SK-N-SH (cell line): ENCODE data around the gene BTD. TPM values are rescaled to one million over a fixed set of nuclear protein-coding genes. Genes with fewer than 3 reads are reported as not detected.

Source experiments
- CTCF ChIA-PET: fragments of 300-600, 350-600 bp; formaldehyde crosslinking; extraction: SDS; loops from one replicate; lab custom pipeline; 2021; lab: Yijun Ruan, JAX
- POLR2A ChIA-PET: fragments of 350-600 bp; sonication (Branson Sonifier 250); formaldehyde crosslinking; extraction: SDS; loops from one replicate; lab custom pipeline; 2020; ENCODE audit warnings: antibody characterized with exemption, inconsistent platforms; lab: Yijun Ruan, JAX
- DNase-seq: peaks from one replicate; pipeline ENCODE4 v3.0.0; 2012
- H2AFZ ChIP-seq: fragments of 200-600 bp; sonication (generic); 2 replicates; pipeline ENCODE4 v1.8.1; 2016; ENCODE audit warnings: antibody characterized with exemption, mild to moderate bottlenecking, low read depth
- H3F3A ChIP-seq: fragments of 200-600 bp; sonication (generic); replicated peaks from 2 replicates; pipeline ENCODE3; 2016; ENCODE audit warnings: antibody characterized with exemption, mild to moderate bottlenecking; ENCODE audit not compliant: insufficient read depth
- H3K27ac ChIP-seq, 2 experiments: fragments of 200-500 bp in 1 of 2; fragments of 200-600 bp in 1 of 2; sonication (Bioruptor generic) in 1 of 2; sonication (generic), shearing (Covaris generic) in 1 of 2; 2 replicates each; pipeline versions ENCODE4 v1.5.1 to v1.6.1; 2014 to 2016; ENCODE audit warnings: low read depth in 2 of 2, inconsistent platforms in 1 of 2, low read length in 1 of 2, mild to moderate bottlenecking in 1 of 2, mixed read lengths in 1 of 2
- H3K27me3 ChIP-seq: fragments of 200-600 bp; sonication (generic), shearing (Covaris generic); 2 replicates; pipeline ENCODE4 v1.6.1; 2016; ENCODE audit warnings: mixed run types; ENCODE audit not compliant: insufficient read depth
- H3K36me3 ChIP-seq, 2 experiments: fragments of 200-500 bp in 1 of 2; fragments of 200-600 bp in 1 of 2; sonication (Bioruptor generic) in 1 of 2; sonication (generic) in 1 of 2; replicated peaks in 1 of 2; 2 replicates each; pipeline versions ENCODE3 to v1.5.1; 2014 to 2016; ENCODE audit warnings: low read length in 1 of 2, mild to moderate bottlenecking in 1 of 2; ENCODE audit not compliant: insufficient read depth in 2 of 2, control insufficient read depth in 1 of 2
- H3K4me1 ChIP-seq, 2 experiments: fragments of 200-500 bp in 1 of 2; fragments of 200-600 bp in 1 of 2; sonication (Bioruptor generic) in 1 of 2; sonication (generic), shearing (Covaris generic) in 1 of 2; 2 replicates each; pipeline versions ENCODE4 v1.5.1 to v1.6.1; 2014 to 2016; ENCODE audit warnings: low read depth in 1 of 2, low read length in 1 of 2, mixed run types in 1 of 2; ENCODE audit not compliant: insufficient read depth in 2 of 2, control insufficient read depth in 1 of 2
- H3K4me2 ChIP-seq: fragments of 200-600 bp; sonication (generic), shearing (Covaris generic); 2 replicates; pipeline ENCODE4 v1.6.1; 2017; ENCODE audit warnings: mixed run types
- H3K4me3 ChIP-seq, 2 experiments: fragments of 200-500 bp in 1 of 2; fragments of 200-600 bp in 1 of 2; sonication (Bioruptor generic) in 1 of 2; sonication (generic), shearing (Covaris generic) in 1 of 2; 2 replicates each; pipeline versions ENCODE4 v1.5.1 to v1.8.1; 2014 to 2016; ENCODE audit warnings: low read depth in 2 of 2, inconsistent platforms in 1 of 2, low read length in 1 of 2, mild to moderate bottlenecking in 1 of 2, mixed read lengths in 1 of 2, moderate library complexity in 1 of 2
- H3K79me2 ChIP-seq: fragments of 200-600 bp; sonication (generic); 2 replicates; pipeline ENCODE4 v1.8.1; 2017; ENCODE audit warnings: mild to moderate bottlenecking; ENCODE audit not compliant: insufficient read depth
- H3K9ac ChIP-seq: fragments of 200-600 bp; sonication (generic); 2 replicates; pipeline ENCODE4 v1.6.1; 2017; ENCODE audit warnings: mixed run types
- H3K9me2 ChIP-seq: fragments of 200-600 bp; sonication (generic); 2 replicates; pipeline ENCODE4 v1.6.1; 2017; ENCODE audit warnings: mixed run types
- H3K9me3 ChIP-seq: fragments of 200-600 bp; sonication (generic); 2 replicates; pipeline ENCODE4 v1.6.1; 2017; ENCODE audit warnings: mixed run types, mild to moderate bottlenecking, moderate library complexity
- H4K20me1 ChIP-seq: fragments of 200-600 bp; sonication (generic); 2 replicates; pipeline ENCODE4 v1.6.1; 2017; ENCODE audit warnings: mild to moderate bottlenecking, mixed run types; ENCODE audit not compliant: insufficient read depth
- EP300 ChIP-seq, 2 experiments: IDR thresholded peaks; 2 replicates each; pipeline versions ENCODE4 v1.4.0 to v1.6.1; 2012; ENCODE audit warnings: borderline replicate concordance in 1 of 2, low read depth in 1 of 2, low read length in 1 of 2
- EZH2phosphoT487 ChIP-seq: fragments of 200-600 bp; sonication (generic); IDR thresholded peaks from 2 replicates; pipeline ENCODE4 v1.6.1; 2017; ENCODE audit warnings: low read depth, mixed run types, mild to moderate bottlenecking, antibody characterized with exemption, moderate library complexity, borderline replicate concordance
- FOSL2 ChIP-seq: IDR thresholded peaks from 2 replicates; pipeline ENCODE4 v1.4.0; 2012; ENCODE audit warnings: low read depth, mild to moderate bottlenecking, moderate library complexity, borderline replicate concordance
- FOXJ3 ChIP-seq: sonication (generic); formaldehyde crosslinking; IDR thresholded peaks from 2 replicates; pipeline ENCODE4 v1.5.1; 2020; ENCODE audit warnings: mild to moderate bottlenecking, missing genetic modification reagents
- GATA2 ChIP-seq: sonication (generic); formaldehyde crosslinking; IDR thresholded peaks from 2 replicates; pipeline ENCODE4 v1.5.0; 2020; ENCODE audit warnings: mild to moderate bottlenecking, missing genetic modification reagents
- MAX ChIP-seq: IDR thresholded peaks from 2 replicates; pipeline ENCODE4 v1.4.0; 2012; ENCODE audit warnings: low read depth
- MXI1 ChIP-seq: IDR thresholded peaks from 2 replicates; pipeline ENCODE4 v1.6.1; 2012; ENCODE audit warnings: mild to moderate bottlenecking, low read depth, low read length, improper control_type of control experiment
- RXRA ChIP-seq: IDR thresholded peaks from 2 replicates; pipeline ENCODE4 v1.4.0; 2012; ENCODE audit warnings: low read depth, mild to moderate bottlenecking, borderline replicate concordance
- SIN3A ChIP-seq: IDR thresholded peaks from 2 replicates; pipeline ENCODE4 v1.6.1; 2012; ENCODE audit warnings: low read depth, mild to moderate bottlenecking, low read length, moderate library complexity, borderline replicate concordance
- SMC3 ChIP-seq: IDR thresholded peaks from 2 replicates; pipeline ENCODE4 v1.6.1; 2012; ENCODE audit warnings: low read depth, low read length, improper control_type of control experiment
- TAF1 ChIP-seq: IDR thresholded peaks from 2 replicates; pipeline ENCODE4 v1.6.1; 2012; ENCODE audit warnings: low read depth, mild to moderate bottlenecking, low read length, moderate library complexity, borderline replicate concordance
- TCF12 ChIP-seq: IDR thresholded peaks from 2 replicates; pipeline ENCODE4 v1.4.0; 2012
- USF1 ChIP-seq: IDR thresholded peaks from 2 replicates; pipeline ENCODE4 v1.4.0; 2012; ENCODE audit warnings: low read depth, borderline replicate concordance
- USF2 ChIP-seq: fragments of 150-350 bp; IDR thresholded peaks from 2 replicates; pipeline ENCODE4 v1.6.1; 2017; ENCODE audit warnings: antibody characterized with exemption, low read length, low read depth, borderline replicate concordance
- ZBTB33 ChIP-seq: IDR thresholded peaks from 2 replicates; pipeline ENCODE4 v1.4.0; 2012; ENCODE audit warnings: low read depth, borderline replicate concordance
- WGBS: methylation state at CpG from one replicate; pipeline ENCODE4 v1.1.6; 2017; ENCODE audit warnings: low lambda C conversion rate; 5-methylcytosine and 5-hydroxymethylcytosine counted together
- polyA plus RNA-seq, 3 experiments: library from polyadenylated mRNA; depleted of rRNA; stranded (reverse); fragments of >200 nt; gene quantifications; 2 replicates each; pipeline ENCODE4 v1.2.3, GENCODE V29; 2012
- TF ChIP-seq, protein P1 (sequence below): IDR thresholded peaks from 2 replicates; pipeline ENCODE4; 2012
- TF ChIP-seq, protein P2 (sequence below): fragments of 150-350 bp; IDR thresholded peaks from 2 replicates; pipeline ENCODE4 v1.6.1; 2016; ENCODE audit warnings: mild to moderate bottlenecking, low read depth, low read length
- TF ChIP-seq, protein P3 (sequence below): fragments of 200-600 bp; sonication (generic); IDR thresholded peaks from 2 replicates; pipeline ENCODE4 v1.6.1; 2017; ENCODE audit warnings: antibody characterized with exemption, mild to moderate bottlenecking, moderate library complexity

BTD gene
- polyA plus RNA-seq, 1 of the 3 experiments (the other 2 are of a cell fraction), result 23.6 TPM

- TF ChIP-seq, protein P1, sequence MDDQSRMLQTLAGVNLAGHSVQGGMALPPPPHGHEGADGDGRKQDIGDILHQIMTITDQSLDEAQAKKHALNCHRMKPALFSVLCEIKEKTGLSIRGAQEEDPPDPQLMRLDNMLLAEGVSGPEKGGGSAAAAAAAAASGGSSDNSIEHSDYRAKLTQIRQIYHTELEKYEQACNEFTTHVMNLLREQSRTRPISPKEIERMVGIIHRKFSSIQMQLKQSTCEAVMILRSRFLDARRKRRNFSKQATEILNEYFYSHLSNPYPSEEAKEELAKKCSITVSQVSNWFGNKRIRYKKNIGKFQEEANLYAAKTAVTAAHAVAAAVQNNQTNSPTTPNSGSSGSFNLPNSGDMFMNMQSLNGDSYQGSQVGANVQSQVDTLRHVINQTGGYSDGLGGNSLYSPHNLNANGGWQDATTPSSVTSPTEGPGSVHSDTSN, result no peak
- TF ChIP-seq, protein P2, sequence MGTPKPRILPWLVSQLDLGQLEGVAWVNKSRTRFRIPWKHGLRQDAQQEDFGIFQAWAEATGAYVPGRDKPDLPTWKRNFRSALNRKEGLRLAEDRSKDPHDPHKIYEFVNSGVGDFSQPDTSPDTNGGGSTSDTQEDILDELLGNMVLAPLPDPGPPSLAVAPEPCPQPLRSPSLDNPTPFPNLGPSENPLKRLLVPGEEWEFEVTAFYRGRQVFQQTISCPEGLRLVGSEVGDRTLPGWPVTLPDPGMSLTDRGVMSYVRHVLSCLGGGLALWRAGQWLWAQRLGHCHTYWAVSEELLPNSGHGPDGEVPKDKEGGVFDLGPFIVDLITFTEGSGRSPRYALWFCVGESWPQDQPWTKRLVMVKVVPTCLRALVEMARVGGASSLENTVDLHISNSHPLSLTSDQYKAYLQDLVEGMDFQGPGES, result no peak
- TF ChIP-seq FOSL2, result no peak
- TF ChIP-seq, all 33 proteins: peak for 0
Observed at GRCh38 chr3:15551902-15552301, 49.6 kb upstream of the BTD start (continued).

GRCh38 chr3:15553749-15554148, 47.8 kb upstream of the BTD start:
- Histone ChIP-seq H3K79me2 (no peaks in the 10 kb centered on the region), H3K27me3 (no peaks in the 10 kb centered on the region), H3K4me1 (no peaks in the 10 kb centered on the region), H3K36me3 (peaks cover 0 to 4% of the 10 kb centered on the region in 2 experiments), H3K4me3 (no peak overlapping the region), H3K27ac (no peak overlapping the region), H3K4me2 (no peak overlapping the region), H4K20me1 (no peaks in the 10 kb centered on the region), H3F3A (peaks cover 14% of the 10 kb centered on the region), H3K9ac (no peak overlapping the region), H3K9me2 (no peaks in the 10 kb centered on the region), H2AFZ (no peak overlapping the region), H3K9me3 (no peaks in the 10 kb centered on the region)
- TF ChIP-seq MAX (no peak), TCF12 (no peak), EZH2phosphoT487 (no peak), MXI1 (no peak), USF2 (no peak), EP300 (IDR thresholded peaks at IDR 0.05; ENCODE audit: borderline replicate concordance in 1 of 2, low read depth in 1 of 2, low read length in 1 of 2) (no peak), GATA2 (CRISPR knock-in tag) (no peak), FOXJ3 (CRISPR knock-in tag) (no peak), SIN3A (no peak), ZBTB33 (no peak), FOSL2 (no peak), RXRA (no peak), TAF1 (no peak), SMC3 (no peak), USF1 (no peak)
- TF ChIP-seq, protein P1, result no peak
- TF ChIP-seq, protein P3, sequence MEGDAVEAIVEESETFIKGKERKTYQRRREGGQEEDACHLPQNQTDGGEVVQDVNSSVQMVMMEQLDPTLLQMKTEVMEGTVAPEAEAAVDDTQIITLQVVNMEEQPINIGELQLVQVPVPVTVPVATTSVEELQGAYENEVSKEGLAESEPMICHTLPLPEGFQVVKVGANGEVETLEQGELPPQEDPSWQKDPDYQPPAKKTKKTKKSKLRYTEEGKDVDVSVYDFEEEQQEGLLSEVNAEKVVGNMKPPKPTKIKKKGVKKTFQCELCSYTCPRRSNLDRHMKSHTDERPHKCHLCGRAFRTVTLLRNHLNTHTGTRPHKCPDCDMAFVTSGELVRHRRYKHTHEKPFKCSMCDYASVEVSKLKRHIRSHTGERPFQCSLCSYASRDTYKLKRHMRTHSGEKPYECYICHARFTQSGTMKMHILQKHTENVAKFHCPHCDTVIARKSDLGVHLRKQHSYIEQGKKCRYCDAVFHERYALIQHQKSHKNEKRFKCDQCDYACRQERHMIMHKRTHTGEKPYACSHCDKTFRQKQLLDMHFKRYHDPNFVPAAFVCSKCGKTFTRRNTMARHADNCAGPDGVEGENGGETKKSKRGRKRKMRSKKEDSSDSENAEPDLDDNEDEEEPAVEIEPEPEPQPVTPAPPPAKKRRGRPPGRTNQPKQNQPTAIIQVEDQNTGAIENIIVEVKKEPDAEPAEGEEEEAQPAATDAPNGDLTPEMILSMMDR, result no peak
- TF ChIP-seq, protein P2, result no peak
- ChIA-PET CTCF (no interaction called here), POLR2A (no interaction called here)
- no peak for DNase-seq
- 96% methylated on average over 3 of the region's 3 CpGs for WGBS
